Mucosa of descending colon (tissue), 3 donors: ENCODE results near the gene ACSL1. TPM values are rescaled to one million over a fixed set of nuclear protein-coding genes. Genes with fewer than 3 reads are reported as not detected.
"Not testable (repeated sequence)": the region's sequence is repeated elsewhere in the genome, so short reads cannot be mapped to it uniquely, and the experiment has no call there.

Experiments
- ATAC-seq: fragments of 200-7000 bp; cut with Tn5 transposase; one replicate; pipeline ENCODE4 v1.9.1; 2020; ENCODE audit warnings: mild to moderate bottlenecking, moderate library complexity
- DNase-seq, 3 donors: peaks; one replicate each; pipeline ENCODE4 v3.0.0-alpha.2; 2020
- H3K36me3 ChIP-seq: fragments of 200-600 bp; one replicate; pipeline ENCODE4 v1.8.0; 2021; ENCODE audit warnings: low read depth, mild to moderate bottlenecking
- H3K4me1 ChIP-seq: fragments of 200-600 bp; one replicate; pipeline ENCODE4 v1.8.0; 2021; ENCODE audit warnings: low read depth, mild to moderate bottlenecking
- H3K4me3 ChIP-seq: fragments of 200-600 bp; one replicate; pipeline ENCODE4 v1.8.0; 2021; ENCODE audit warnings: mild to moderate bottlenecking
- H3K9me3 ChIP-seq: fragments of 200-600 bp; one replicate; pipeline ENCODE4 v1.8.0; 2021; ENCODE audit warnings: mild to moderate bottlenecking
- intact Hi-C, 2 donors: fragments of 100-400 bp; cut with DNase I in 1 of 2; cut with micrococcal nuclease in 1 of 2; formaldehyde crosslinking; loops; one replicate each; pipeline versions ENCODE4 v1.11.0 to v1.11.1; 2022; cut with DNase I, micrococcal nuclease
- total RNA-seq, 3 donors: library from RNA; stranded (reverse); fragmentation: NEBNext Ultra II Directional in 2 of 3; extraction: Animal tissue kit (Norgen Biotek cat#: 25700) in 2 of 3; gene quantifications; one replicate each; pipeline versions ENCODE4 v1.2.1 to v1.2.4, GENCODE V29; 2021 to 2023
- TF ChIP-seq, protein P1 (sequence below): fragments of 200-600 bp; IDR thresholded peaks from one replicate; pipeline ENCODE4 v1.8.0; 2022; ENCODE audit warnings: antibody characterized with exemption, mild to moderate bottlenecking
- donor health status: DM: no; HTN: no; CAD: no; lungs with moderate emphysema.
- donor health status: DM: no; HTN: no; CAD: no.
- donor health status: DM: no; HTN: yes; CAD: no.

Gene ACSL1
- total RNA-seq, 3 donors from 2014 or later: 37.4 to 51.4 (median 39.0) TPM

DNA sequence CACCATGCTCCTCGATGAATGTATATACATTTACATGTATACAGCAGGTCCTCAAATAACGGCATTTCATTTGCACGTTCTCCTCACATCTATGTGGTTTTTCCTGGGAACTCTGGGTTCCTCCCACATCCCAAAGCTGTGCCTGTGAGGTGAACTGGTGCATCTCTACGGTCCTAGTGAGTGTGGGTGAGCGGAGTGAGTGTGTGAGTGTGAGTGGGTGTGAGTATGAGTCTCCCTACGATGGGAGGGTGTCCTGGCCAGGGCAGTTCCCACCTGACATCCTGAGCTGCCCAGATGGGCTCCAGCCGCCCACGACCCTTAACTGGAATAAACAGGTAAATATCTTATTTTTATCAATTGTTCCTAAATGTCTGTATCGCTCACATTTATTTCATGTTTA, 40.0 kb downstream of the ACSL1 start:
- DNase-seq: no peak
- Histone ChIP-seq H3K4me3 (no peak overlapping the region), H3K4me1 (no peaks in the 10 kb centered on the region), H3K9me3 (no peaks in the 10 kb centered on the region), H3K36me3 (no peaks in the 10 kb centered on the region)
- ATAC-seq: no peak
- intact Hi-C loops: no loop called here
- TF ChIP-seq, protein P1, sequence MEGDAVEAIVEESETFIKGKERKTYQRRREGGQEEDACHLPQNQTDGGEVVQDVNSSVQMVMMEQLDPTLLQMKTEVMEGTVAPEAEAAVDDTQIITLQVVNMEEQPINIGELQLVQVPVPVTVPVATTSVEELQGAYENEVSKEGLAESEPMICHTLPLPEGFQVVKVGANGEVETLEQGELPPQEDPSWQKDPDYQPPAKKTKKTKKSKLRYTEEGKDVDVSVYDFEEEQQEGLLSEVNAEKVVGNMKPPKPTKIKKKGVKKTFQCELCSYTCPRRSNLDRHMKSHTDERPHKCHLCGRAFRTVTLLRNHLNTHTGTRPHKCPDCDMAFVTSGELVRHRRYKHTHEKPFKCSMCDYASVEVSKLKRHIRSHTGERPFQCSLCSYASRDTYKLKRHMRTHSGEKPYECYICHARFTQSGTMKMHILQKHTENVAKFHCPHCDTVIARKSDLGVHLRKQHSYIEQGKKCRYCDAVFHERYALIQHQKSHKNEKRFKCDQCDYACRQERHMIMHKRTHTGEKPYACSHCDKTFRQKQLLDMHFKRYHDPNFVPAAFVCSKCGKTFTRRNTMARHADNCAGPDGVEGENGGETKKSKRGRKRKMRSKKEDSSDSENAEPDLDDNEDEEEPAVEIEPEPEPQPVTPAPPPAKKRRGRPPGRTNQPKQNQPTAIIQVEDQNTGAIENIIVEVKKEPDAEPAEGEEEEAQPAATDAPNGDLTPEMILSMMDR: no peak

DNA sequence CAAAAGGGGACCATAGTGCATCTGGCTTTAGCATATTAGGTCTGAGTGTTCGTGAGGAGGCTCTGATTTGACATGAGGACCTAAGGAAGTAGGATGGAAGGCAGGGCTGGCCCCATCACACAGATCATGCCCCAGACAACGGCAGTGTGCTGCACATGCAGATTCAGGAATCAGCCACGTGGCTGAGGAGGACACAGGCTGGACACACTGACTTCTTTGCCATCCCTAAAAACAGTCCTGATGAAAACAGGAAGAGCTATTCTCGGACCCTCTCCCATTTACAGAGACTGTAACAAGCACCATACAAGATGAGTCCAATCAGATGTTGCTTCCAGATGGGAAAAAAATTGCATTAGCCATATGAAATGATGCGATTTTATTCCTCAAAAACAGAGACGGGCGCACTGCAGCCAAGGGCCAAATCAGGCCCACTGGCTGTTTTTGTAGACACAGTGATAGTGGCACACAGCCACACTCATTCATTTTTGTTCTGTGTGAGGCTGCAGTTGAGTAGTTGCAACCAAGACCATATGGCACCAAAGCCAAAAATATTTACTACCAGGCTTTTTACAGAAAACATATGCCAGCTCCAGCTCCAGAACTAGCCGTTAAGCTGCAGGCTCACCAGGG, 41.0 kb downstream of the ACSL1 start:
- H3K4me1 ChIP-seq: no peaks in the 10 kb centered on the region
- no peaks in the 10 kb centered on the region for H3K36me3 ChIP-seq
- TF ChIP-seq, protein P1: no peak
- H3K4me3 ChIP-seq: no peak overlapping the region
- no peak for DNase-seq
- no peaks in the 10 kb centered on the region for H3K9me3 ChIP-seq
- ATAC-seq: no peak
- intact Hi-C loops: no loop called here

DNA sequence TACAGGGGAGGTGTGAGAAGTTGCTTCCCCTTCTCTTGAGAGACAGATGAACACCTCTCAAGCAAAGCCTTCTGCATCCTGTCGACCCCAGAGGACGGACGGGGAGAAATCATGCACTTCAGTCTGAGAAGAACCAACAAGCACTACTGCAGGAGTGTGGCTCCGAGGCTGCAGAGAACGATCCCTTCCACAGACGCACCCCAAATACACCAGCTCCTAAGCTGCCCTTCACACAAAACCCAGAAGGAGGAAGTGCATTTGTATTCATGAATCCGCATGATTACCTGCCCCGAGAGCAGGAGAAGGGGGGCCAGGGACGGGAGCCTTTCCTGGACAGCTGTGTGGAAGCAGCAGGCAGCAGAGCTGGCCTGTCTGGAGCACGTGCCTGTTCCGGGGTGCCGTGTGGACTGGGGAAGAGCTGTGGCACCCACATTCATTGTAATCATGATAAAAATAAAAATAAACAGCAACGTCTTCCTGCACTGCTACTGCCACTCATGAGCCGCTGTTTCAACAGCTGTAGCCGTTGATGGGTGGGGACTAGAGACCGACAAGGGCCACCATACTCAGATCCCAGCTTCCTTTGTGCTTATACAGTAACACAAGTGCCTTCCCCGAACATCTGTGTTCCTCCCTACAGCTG, 42.9 kb downstream of the ACSL1 start:
- no peaks in the 10 kb centered on the region for H3K9me3 ChIP-seq
- TF ChIP-seq, protein P1: no peak
- ATAC-seq: no peak
- H3K4me3 ChIP-seq: no peak overlapping the region
- H3K4me1 ChIP-seq: no peaks in the 10 kb centered on the region
- intact Hi-C loops: no loop called here
- DNase-seq: no peak
- H3K36me3 ChIP-seq: no peaks in the 10 kb centered on the region

DNA sequence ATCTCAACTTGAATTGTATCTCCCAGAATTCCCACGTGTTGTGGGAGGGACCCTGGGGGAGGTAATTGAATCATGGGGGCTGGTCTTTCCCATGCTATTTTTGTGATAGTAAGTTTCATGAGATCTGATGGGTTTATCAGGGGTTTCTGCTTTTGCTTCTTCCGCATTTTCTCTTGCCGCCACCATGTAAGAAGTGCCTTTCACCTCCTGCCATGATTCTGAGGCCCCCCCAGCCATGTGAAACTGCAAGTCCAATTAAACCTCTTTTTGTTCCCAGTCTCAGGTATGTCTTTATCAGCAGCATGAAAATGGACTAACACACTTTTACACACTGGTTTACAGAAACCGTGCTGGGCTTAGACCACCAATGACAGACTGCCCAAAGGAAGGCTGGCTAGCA, 46.6 kb downstream of the ACSL1 start:
- H3K9me3 ChIP-seq, H3K4me3 ChIP-seq, ATAC-seq, H3K4me1 ChIP-seq, DNase-seq, H3K36me3 ChIP-seq, intact Hi-C loops: not testable (repeated sequence)

DNA sequence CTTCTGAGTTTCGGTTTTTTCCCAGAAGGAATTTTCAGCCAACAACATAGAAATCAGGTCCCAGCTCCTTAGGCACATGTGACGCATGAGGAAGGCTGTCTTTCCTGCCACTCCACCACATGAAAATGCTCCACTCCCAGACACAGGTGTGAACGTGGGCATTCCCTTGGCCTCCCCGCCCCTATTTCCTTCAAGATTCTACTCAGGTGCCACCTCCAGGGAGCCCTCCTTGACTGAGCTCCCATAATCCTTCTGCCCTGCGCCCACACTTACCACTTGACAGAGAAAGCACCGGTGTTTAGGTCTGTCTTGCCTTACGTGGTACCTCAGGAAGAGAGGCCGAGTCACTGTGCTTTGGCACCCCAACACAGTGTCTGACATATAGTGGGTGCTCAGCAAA, 47.4 kb downstream of the ACSL1 start:
- no peak overlapping the region for H3K4me3 ChIP-seq
- no peaks in the 10 kb centered on the region for H3K9me3 ChIP-seq
- ATAC-seq: no peak
- intact Hi-C loops: no loop called here
- H3K36me3 ChIP-seq: no peaks in the 10 kb centered on the region
- DNase-seq: no peak
- TF ChIP-seq, protein P1: no peak
- no peaks in the 10 kb centered on the region for H3K4me1 ChIP-seq

DNA sequence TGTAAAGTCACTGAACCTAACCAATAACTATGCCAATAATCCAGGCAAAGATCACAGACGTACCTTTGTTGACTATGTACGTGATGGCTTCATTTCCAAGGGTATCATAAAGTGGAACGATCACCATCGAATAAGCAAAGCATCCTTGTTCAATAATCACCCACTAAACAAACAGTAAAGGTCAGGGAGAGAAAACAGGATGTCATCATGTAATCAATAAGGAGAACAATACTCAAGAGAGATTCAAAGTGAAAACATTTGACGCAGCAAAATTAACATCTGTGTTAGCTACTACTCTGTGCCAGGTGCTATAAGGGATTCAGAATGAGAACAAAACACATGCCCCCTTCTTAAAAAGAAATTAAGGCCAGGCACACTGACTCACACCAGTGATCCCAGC, 48.9 kb downstream of the ACSL1 start:
- no peaks in the 10 kb centered on the region for H3K4me1 ChIP-seq
- no peak overlapping the region for H3K4me3 ChIP-seq
- no peaks in the 10 kb centered on the region for H3K36me3 ChIP-seq
- ATAC-seq (no peak), DNase-seq (no peak)
- no peaks in the 10 kb centered on the region for H3K9me3 ChIP-seq
- TF ChIP-seq, protein P1: no peak
- intact Hi-C loops: no loop called here
